ENCODE data around the gene LHX4.
"Not testable (repeated sequence)": the region's sequence is repeated elsewhere in the genome, so short reads cannot be mapped to it uniquely, and the experiment has no call there.

The LHX4 gene

GRCh38 chr1:180195916-180196315 lies 34.1 kb upstream of the LHX4 start:
- in situ Hi-C loops (cut with MboI; ENCODE audit: low sequenced_read_pairs): no loop called here

- in situ Hi-C loops (cut with MboI; ENCODE audit: low sequenced_read_pairs): no loop called here
These were observed 33.5 kb upstream of the LHX4 start for GRCh38 chr1:180196436-180197003.

- in situ Hi-C loops (cut with MboI; ENCODE audit: low sequenced_read_pairs): no loop called here
These were observed 32.8 kb upstream of the LHX4 start for GRCh38 chr1:180197231-180197630.

- in situ Hi-C loops (cut with MboI; ENCODE audit: low sequenced_read_pairs): no loop called here
These were observed 31.9 kb upstream of the LHX4 start for GRCh38 chr1:180198196-180198595.

- in situ Hi-C loops (cut with MboI; ENCODE audit: low sequenced_read_pairs): no loop called here
These were observed 31.5 kb upstream of the LHX4 start for GRCh38 chr1:180198611-180199010.

GRCh38 chr1:180199018-180199417 lies 31.0 kb upstream of the LHX4 start:
- in situ Hi-C loops (cut with MboI; ENCODE audit: low sequenced_read_pairs): no loop called here

- in situ Hi-C loops (cut with MboI; ENCODE audit: low sequenced_read_pairs): no loop called here
These were observed 28.4 kb upstream of the LHX4 start for GRCh38 chr1:180201451-180202200.

- in situ Hi-C loops (cut with MboI; ENCODE audit: low sequenced_read_pairs): not testable (repeated sequence)
These were observed 27.5 kb upstream of the LHX4 start for GRCh38 chr1:180202588-180202987.

- in situ Hi-C loops (cut with MboI; ENCODE audit: low sequenced_read_pairs): no loop called here
These were observed 25.8 kb upstream of the LHX4 start for GRCh38 chr1:180204231-180204630.

- in situ Hi-C loops (cut with MboI; ENCODE audit: low sequenced_read_pairs): no loop called here
These were observed 23.5 kb upstream of the LHX4 start for GRCh38 chr1:180206581-180206980.

- in situ Hi-C loops (cut with MboI; ENCODE audit: low sequenced_read_pairs): no loop called here
These were observed 21.8 kb upstream of the LHX4 start for GRCh38 chr1:180208264-180208663.

- in situ Hi-C loops (cut with MboI; ENCODE audit: low sequenced_read_pairs): no loop called here
These were observed 19.9 kb upstream of the LHX4 start for GRCh38 chr1:180210008-180210620.

GRCh38 chr1:180211156-180211859 lies 18.8 kb upstream of the LHX4 start:
- in situ Hi-C loops (cut with MboI; ENCODE audit: low sequenced_read_pairs): no loop called here

- in situ Hi-C loops (cut with MboI; ENCODE audit: low sequenced_read_pairs): no loop called here
These were observed 18.2 kb upstream of the LHX4 start for GRCh38 chr1:180211860-180212229.

- in situ Hi-C loops (cut with MboI; ENCODE audit: low sequenced_read_pairs): no loop called here
These were observed 16.5 kb upstream of the LHX4 start for GRCh38 chr1:180213401-180214170.

GRCh38 chr1:180215856-180216625 lies 14.0 kb upstream of the LHX4 start:
- in situ Hi-C loops (cut with MboI; ENCODE audit: low sequenced_read_pairs): no loop called here

GRCh38 chr1:180217006-180217405 lies 13.1 kb upstream of the LHX4 start:
- in situ Hi-C loops (cut with MboI; ENCODE audit: low sequenced_read_pairs): no loop called here

GRCh38 chr1:180218806-180219765 lies 11.0 kb upstream of the LHX4 start:
- in situ Hi-C loops (cut with MboI; ENCODE audit: low sequenced_read_pairs): no loop called here

- in situ Hi-C loops (cut with MboI; ENCODE audit: low sequenced_read_pairs): no loop called here
These were observed 10.3 kb upstream of the LHX4 start for GRCh38 chr1:180219776-180220175.
